Activated T-cell treated with anti-CD3 and anti-CD28 coated beads for 1 hour (primary cell): Measurements from ENCODE around the gene LCN2.
"Not testable (repeated sequence)": the region's sequence is repeated elsewhere in the genome, so short reads cannot be mapped to it uniquely, and the experiment has no call there.

Experiments
- DNase-seq: peaks from one replicate; pipeline ENCODE4 v3.0.0-alpha.2; 2020; ENCODE audit warnings: low read depth

LCN2 gene

GRCh38 chr9:128168731-128169308 is 19.6 kb downstream of the LCN2 start:
- DNase-seq = no peak

DNA sequence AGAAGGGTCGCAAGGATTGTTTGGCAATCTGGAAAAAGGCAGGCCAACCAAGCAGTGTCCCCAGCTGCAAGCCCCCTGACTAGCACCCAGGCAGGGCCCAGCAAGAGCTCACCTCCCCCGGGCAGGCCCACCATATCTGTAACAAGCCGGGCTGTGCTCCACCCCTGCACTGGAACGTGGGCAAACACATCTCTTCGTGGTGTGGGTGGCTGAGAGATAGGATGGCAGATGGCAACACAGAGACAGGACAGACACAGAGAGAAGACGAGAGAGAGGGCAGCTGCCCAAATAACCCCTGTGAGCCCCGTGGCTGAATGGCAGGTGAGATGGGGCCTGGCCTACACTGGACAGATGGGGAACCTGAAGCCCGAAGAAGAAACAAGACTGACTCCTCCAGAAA is 20.2 kb downstream of the LCN2 start:
- no peak for DNase-seq

DNA sequence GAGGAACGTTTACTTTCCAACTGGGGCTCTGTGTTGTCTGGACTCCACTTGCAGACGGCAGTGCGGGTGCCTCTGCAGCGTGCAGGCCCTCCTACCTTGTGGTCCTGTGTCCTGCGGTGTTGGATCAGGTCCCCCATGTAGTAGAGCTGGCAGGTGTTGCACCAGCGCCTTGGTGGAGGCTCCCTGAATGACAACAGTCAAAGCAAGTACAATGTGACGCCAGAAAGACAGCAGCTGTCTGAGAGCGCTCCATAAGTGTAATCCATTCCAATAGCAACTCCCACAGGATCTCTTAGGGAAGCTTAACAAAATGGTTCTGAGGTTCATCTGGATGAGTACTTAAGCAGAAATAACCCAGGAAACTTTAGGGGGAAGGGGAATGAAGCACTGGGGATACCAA is 20.7 kb downstream of the LCN2 start:
- DNase-seq = no peak

- DNase-seq = no peak
Measured at GRCh38 chr9:128174062-128174461, 24.8 kb downstream of the LCN2 start.

- no peak for DNase-seq
Measured at GRCh38 chr9:128175102-128175563, 25.9 kb downstream of the LCN2 start.

DNA sequence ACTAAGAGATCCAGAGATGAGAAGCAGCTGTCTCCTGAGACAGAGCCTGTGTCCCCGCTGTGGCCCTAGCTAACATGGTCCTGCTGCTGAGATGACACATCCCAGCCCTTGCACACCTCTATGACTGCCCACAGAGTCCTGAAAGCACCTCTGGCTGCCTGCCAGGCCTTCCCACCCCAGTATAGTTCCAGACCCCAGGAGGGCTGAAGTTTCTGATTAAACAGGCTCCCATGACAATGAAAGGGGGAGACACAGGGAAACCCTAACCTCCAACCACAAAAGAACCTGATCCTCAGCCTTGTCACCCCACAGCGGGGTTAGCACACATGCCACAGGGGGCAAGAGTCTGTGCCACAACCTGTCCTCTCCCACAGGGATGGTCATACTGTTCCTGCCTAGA is 26.5 kb downstream of the LCN2 start:
- DNase-seq = no peak

- DNase-seq = no peak
Measured at GRCh38 chr9:128178806-128179431, 29.7 kb downstream of the LCN2 start.

DNA sequence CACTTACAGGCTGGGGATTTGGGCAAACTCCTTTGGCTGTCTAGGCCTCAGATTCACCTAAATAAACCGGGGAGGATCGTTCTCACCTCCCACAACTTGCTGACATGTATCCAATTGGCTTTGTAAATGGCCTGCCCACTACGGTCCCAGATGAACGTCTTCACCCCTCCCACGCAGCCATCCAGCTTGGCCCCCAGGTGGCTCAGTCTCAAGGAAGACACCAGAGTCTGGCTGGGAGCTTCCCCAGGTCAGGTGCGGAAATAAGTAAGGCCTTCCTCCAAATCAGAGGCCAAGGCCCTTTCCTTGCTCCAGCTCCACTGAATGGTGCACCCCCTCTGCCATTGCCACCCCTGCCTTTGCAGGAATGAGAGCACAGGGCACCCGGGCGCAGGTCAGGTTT is 30.7 kb downstream of the LCN2 start:
- DNase-seq = no peak

GRCh38 chr9:128180447-128180846 is 31.2 kb downstream of the LCN2 start:
- DNase-seq = no peak

DNA sequence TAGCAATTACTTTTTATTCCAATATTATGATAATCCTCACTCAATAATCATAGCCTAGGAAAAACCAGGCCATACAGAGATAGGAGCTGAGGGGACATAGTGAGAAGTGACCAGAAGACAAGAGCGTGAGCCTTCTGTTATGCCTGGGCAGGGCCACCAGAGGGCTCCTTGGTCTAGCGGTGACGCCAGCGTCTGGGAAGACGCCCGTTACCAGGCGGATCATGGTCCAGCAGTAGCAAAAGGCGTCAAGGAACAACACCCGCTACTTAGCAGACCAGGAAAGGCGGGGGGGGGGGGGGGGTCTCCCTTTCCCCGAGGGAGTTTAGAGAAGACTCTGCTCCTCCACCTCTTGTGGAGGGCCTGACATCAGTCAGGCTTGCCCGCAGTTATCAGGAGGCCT is 32.2 kb downstream of the LCN2 start:
- DNase-seq = not testable (repeated sequence)

GRCh38 chr9:128182893-128183588 is 33.8 kb downstream of the LCN2 start:
- no peak for DNase-seq

GRCh38 chr9:128185979-128186965 is 37.0 kb downstream of the LCN2 start:
- no peak for DNase-seq

DNA sequence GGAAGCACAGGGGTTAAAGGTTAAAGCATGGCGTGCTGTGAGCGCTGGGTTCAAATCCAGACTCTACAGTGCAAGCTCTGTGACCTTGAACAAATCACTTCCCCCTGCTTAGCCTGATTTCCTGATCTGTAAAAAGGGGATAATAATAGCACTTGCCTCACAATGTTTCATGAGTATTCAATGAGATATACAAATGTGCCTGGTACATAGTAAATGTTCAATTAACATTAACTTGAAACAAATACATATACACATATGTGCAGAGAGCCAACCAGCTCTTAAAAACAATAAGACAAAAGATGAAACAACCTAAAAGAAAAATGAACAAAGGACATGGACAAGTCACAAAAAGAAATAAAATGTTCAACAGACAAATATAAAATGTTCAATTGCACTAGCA is 38.1 kb downstream of the LCN2 start:
- no peak for DNase-seq

DNA sequence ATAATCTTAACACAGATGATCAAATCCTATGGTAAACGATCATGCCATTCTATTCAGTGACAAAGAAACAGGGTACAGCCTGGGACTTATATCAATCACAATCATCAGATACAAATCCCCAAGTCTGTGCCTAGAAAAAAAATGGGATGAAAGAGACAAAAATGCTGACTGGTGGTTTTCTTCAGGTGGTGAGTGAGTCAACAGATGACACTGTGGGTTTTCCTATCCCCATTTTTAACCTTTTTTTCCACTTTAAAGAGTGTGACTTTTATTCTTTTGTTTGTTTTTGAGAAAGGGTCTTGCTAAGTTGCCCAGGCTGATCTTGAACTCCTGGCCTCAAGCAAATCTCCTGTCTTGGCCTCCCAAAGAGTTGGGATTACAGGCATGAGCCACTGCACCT is 39.0 kb downstream of the LCN2 start:
- no peak for DNase-seq

DNA sequence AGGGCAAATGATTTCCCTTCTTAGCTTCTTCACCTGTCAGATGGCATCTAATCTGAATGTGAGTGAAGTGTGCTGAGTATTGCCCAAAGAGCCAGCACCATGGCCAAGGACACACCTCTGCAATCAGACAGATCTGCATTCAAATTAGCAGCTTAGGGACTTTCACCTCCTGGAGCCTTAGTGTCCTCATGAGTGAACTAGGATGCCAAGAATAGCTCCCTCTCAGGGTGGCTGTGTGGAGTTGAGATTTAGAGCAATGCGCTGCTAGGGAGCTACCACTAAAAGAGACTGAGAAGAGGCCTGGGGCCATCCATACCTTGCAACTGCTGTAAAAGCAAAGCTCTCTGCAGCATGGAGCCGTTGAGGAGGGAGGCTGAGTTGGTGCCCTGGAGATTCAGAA is 40.8 kb downstream of the LCN2 start:
- DNase-seq = no peak

DNA sequence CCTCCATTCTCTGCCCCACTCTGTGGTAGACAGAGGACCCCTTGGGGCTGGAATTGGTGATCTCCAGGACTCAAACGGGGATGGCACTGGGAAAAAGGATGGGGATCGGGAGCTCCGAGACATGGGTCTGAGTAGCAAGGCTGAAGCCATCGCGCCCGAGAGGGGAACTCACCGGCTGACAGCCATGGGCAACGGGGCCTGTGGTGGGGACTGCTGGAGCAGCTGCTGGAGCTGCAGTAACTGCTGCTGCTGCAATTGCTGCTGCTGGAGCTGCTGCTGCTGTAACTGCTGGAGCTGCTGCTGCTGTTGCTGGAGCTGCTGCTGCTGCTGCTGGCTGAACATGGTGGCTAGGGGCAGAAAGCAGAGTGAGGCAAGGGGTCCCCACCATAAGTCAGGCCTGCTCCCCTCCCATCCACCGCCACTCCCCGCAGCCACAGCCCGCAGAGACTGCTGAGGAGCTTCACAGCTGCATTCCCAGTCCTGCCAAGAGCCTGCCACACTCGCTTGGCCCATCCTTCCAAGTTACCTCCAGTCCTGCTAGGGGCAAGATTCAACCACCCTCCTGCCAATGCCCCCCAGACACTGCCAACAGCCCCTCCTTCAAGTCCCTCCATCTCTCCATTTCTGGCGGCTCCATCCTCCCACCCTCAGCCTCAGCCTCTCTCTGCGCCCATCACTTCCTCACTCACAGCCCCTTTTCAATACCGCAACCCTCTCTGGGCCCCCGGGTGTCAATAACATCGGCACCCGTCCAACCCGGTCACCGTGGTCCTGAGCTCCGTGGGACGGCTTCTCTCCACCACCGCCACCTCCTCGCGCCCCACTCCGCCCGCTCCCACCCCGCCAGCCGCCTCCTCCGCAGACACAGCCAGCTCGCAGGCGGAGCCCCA is 41.5 kb downstream of the LCN2 start:
- DNase-seq = no peak

DNA sequence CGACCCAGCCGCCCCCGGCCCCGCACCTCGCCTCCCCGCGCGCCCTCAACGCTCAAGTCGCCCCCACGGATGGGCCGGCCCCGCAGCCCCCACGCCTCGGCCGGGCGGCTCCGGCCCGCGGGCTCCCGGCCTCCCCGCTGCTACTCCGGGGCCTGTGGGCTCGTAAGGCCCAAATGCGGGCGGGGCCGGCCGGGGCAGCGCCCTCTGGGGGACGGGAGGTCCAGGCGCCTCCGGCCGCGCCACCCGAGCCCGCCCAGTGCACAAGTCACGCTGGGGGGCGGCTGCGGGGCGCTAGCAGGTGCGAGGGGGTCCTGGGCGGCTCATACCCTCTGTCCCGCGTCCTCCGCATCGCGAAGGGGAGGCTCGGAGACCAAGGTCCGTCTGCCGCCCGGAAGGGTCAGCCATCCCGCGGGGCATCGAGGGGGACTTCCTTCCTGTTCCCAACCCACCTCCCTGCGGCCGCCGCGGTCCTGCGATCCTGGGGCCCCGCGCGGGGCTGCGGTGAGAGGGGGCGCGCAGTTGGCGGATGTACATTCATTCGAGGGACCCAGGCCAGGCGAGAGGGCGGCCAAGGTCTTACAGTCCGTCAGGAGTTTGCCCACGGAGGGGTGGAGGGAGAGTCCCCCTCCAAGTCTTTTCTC is 42.3 kb downstream of the LCN2 start, which contains the start of gene CIZ1:
TSS of gene CIZ1 (minus strand) at position 167 of the 641 bp plus-strand sequence. CDS start 715 bp downstream, outside the sequence.
- peak; percentile 68 for DNase-seq

GRCh38 chr9:128192601-128193371 is 43.5 kb downstream of the LCN2 start:
- DNase-seq = peak; percentile 32

DNA sequence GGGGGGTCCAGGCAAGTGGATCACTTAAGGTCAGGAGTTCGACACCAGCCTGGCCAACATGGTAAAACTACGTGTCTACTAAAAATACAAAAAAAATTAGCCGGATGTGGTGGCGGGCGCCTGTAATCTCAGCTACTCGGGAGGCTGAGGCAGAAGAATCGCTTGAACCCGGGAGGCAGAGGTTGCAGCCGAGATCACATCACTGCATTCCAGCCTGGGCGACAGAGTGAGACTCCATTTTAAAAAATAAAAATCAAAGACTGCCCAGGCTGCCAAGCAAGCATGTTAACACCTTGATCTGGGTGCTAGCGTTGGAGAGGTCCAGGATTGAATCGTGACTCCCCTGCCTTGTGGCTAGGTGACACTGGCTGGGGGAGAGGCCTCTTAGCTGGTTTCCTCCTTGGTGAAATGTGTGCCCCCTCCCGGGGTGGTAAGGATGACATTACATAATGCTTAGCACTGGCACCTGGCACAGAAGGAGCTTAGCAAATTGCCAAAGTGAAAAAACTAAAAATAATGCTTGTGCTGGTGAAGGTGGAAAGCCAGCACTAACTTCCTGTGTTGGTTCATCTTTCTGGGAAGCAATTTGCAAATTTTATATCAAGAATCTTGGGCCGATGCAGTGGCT is 44.3 kb downstream of the LCN2 start:
- DNase-seq = no peak
